Stimulated activated CD8-positive, alpha-beta memory T cell treated with anti-CD3 and anti-CD28 coated beads, Interleukin-4, amount 100 ng/mL, for 1 hour (primary cell): ENCODE data around the gene CDK14.
"Not testable (repeated sequence)": the region's sequence is repeated elsewhere in the genome, so short reads cannot be mapped to it uniquely, and the experiment has no call there.

Source experiments
- DNase-seq, 2 donors: peaks; one replicate each; pipeline ENCODE4 v3.0.0-alpha.2; 2020; ENCODE audit warnings: low read depth in 2 of 2, low spot score in 1 of 2

The CDK14 gene

DNA sequence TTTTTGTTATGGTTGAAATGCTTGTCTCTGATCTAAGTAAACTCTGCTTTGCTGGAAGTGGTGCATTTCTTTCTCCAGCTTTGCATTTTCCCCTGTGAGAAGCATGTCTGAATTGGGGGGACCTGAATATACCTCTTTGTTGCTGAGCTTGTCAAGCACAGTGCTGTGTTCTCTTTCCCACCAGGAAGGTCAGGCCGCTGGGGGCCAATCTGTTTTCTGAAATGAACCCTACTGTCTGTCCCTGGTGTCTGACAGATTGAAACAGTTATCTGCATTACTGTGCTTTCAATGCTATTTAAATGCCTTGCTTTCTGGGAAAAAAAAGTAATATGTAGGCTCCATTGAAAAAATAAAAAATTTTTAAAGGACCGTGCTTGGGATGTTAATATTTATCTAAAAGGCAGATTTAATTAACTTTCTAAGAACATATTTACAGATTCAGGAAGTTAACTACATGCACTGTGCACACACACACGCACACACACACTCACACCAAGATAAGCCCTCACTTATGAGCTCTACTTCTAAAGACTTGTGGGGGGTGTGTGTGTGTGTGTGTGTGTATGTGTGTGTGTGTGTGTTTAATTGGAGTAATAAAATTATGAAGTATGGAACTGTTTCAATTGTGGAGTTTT, 541.1 kb downstream of the CDK14 start:
- DNase-seq = no peak

DNA sequence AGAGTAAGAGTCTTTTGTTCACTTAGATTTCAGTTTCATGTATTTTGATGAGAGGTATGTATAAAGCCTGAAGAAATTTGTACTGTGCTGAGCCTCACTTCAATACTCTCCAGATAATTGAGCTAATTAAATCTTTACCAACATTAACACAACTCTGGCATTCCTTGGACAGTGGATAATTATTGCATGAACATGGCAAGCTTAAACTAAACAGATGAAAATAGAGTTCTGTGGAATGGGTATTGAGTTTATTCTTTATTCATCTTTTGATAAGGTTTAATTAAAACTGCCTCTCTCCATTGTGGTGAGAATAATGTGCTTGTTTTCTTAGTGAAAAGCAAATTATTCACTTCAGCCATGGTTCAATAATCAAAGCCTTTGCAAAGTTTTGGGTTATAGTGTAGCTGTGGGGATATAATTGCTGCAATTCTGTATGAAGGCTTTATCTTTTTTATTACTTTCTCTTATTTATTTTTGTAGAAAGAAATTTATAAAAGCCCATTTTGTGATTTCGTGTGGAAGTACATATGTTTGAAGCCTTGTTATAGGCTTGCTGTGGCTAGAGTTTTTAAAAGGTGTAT, 541.8 kb downstream of the CDK14 start:
- no peak for DNase-seq

DNA sequence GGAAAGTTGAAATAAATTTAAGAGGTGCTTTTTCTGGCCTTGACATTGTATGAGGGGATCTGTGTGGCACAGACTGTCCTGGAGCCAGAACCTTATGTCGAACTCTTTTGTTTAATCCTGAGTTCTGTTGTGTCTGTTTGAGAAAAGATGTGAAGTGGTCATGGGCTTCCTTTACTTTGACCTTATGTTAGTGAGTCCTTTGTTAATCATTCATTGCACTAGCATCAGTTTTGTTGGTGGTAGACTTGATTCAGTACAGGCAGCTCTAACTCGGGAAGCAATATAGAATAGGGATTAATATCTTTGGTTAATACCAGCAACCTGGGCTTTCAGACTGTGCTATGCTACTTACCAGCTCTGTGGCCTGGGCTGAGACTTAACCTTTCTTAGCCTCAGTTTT, 544.2 kb downstream of the CDK14 start:
- DNase-seq = no peak

DNA sequence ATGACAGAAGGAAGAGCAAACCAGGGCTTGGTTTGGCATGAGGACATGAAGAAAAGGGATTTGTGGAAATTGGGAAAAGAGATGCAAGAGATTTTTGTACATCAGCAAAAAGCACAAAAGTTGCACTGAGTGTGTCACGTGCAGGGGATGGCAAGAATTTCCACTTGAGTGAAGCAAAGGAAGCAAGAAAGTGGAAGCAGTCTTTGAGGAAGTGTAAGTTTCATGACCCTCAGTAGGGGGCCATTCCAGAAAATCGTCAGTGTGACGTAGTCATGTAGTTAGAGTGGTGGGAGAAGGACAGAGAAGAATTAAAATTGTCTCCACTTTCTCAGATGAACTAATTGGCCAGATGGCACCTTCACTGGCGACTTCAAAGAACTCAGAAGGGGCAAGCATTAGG, 544.9 kb downstream of the CDK14 start:
- no peak for DNase-seq

- no peak for DNase-seq
Measured at GRCh38 chr7:91142743-91143142, 546.6 kb downstream of the CDK14 start.

- no peak for DNase-seq
Measured at GRCh38 chr7:91149341-91150246, 553.5 kb downstream of the CDK14 start.

DNA sequence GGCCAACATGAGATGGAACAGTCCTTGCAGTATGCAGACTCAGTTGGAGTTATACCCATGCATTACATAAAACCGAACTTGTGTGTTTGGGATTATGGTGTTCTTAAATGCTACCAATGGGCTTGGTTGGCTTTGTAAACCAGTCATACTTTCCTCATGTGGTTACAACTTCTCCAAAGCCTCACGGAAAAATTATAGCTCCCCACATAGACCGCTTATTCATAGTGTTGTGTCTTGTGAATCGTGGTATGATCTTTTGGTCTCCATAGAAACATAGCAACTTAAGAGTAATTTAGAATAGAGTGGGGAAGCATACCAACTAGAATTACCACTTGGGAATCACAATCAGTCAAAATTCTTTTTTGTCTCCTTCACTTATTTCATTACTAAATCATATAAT, 555.8 kb downstream of the CDK14 start:
- no peak for DNase-seq

DNA sequence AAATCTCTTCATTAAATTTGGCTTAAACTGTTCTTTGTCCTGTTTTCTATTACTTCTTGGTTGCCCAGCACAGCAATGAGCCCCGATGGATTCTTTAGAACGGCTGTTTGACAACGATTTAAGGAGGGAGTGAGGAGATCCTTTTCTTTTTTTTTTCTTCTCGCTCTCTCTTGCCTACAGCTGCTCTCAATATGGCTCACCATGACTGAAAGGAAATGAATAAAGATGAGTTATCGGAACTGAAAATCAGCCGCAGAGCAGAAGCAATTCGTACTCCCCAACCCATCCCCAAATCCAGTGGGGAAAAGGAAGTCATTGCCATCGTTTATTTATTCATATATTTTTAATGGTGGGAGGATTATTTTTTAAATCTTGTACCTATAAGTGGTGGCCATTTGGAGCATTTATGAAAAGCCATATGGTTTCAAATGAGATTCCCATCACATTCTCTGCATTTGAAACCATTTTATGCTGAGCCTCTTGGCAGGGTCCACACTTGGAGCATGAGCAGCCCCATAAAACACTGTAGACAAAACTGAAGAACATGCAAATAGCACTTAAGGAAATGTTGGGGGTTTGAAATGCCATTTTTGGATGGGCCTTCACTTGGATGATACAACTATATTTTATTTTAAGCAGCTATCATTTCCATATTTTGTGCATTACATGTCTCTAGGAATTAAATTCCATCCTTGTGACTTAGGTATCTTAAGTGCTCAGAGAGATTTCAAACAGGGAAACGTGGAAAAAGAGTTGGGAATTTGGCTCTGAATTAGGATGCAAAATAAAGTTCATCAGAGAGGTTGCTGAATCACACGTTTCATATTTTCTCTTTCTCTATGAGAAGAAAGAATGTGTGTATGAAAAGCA, 560.4 kb downstream of the CDK14 start:
- no peak for DNase-seq

- no peak for DNase-seq
Measured at GRCh38 chr7:91157579-91158320, 561.6 kb downstream of the CDK14 start.

GRCh38 chr7:91162436-91162835, 566.3 kb downstream of the CDK14 start:
- DNase-seq = no peak

DNA sequence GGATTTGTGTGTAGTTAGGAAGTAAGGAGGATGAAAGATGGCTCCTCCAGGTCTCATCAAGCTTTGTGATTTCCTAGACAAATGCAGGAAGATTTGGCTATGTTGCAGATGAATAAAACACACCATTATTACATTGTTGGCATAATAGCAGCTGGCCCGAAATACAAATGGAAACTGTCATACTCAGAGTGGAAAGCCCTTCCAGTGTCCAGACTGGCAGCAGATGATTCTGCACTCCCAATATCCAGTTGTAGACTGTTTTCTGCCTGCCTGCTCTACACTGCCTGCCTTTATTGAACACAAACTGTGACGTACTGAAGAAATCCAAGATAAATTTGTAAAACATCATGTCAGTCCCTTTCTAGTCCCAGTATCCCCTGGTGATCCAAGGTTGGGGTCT, 568.4 kb downstream of the CDK14 start:
- no peak for DNase-seq

GRCh38 chr7:91165006-91165845, 569.1 kb downstream of the CDK14 start:
- no peak for DNase-seq

DNA sequence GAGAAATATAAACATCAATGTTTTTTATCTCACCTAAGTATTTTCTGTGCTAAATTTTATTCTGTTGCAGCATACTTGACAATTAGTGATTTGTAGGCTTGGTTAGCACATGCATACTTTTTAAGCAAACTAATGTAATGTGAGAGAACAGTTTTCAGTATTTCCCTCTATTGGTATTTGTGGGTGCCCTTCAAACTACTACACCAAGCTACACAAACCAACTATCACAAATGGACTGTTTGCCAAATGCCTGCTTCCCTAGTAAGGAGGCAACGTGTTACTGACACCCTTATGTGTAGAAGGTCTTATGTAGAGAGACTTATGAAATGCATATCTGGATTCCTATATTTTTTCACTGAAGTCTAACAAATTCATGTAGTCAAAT, 569.7 kb downstream of the CDK14 start:
- DNase-seq = no peak

GRCh38 chr7:91168871-91169829, 573.0 kb downstream of the CDK14 start:
- no peak for DNase-seq

- no peak for DNase-seq
Measured at GRCh38 chr7:91169830-91170191, 573.7 kb downstream of the CDK14 start.

GRCh38 chr7:91173265-91173664, 577.1 kb downstream of the CDK14 start:
- not testable (repeated sequence) for DNase-seq

DNA sequence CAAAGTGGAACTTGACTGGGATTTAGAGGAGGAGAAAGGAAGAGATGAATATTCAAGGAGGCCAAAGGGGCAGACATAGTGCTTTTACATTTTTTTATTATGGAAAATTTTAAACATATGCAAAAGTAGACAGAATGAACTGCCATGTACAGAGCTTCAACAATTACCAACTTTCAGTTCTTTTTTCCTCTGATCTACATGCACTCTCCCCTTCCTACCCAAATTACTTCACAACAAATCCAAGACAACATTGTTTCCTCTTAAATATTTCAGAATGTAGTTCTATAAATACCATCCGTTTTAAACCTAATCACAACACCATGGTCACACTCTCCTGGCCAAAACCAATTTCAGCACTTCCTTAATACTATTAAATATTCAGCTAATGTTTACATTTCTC, 584.6 kb downstream of the CDK14 start:
- no peak for DNase-seq

DNA sequence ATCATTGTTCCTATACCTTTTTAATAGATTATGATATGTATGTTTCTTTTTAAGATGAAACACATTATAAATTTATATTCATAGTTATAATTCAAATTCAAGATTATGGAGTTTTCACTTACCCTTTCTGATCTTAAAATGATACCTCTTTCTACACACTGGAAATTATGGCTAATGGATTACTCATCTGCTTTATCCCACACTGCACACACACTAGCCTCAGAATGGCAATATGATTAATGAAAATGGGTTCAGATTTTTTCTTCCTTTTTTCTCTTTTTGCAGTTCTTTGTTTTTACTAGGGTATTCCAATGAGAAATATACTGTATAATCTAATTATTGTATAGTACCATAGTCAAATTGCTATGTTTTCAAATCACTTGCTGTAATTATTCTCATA, 585.8 kb downstream of the CDK14 start:
- DNase-seq = no peak
